ENCODE data around the gene COPS8.

- TF ChIP-seq, protein P1, sequence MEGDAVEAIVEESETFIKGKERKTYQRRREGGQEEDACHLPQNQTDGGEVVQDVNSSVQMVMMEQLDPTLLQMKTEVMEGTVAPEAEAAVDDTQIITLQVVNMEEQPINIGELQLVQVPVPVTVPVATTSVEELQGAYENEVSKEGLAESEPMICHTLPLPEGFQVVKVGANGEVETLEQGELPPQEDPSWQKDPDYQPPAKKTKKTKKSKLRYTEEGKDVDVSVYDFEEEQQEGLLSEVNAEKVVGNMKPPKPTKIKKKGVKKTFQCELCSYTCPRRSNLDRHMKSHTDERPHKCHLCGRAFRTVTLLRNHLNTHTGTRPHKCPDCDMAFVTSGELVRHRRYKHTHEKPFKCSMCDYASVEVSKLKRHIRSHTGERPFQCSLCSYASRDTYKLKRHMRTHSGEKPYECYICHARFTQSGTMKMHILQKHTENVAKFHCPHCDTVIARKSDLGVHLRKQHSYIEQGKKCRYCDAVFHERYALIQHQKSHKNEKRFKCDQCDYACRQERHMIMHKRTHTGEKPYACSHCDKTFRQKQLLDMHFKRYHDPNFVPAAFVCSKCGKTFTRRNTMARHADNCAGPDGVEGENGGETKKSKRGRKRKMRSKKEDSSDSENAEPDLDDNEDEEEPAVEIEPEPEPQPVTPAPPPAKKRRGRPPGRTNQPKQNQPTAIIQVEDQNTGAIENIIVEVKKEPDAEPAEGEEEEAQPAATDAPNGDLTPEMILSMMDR (IDR thresholded peaks at IDR 0.05), result no peak
- no peak for TF ChIP-seq POLR2A (IDR thresholded peaks at IDR 0.05)
Measured at GRCh38 chr2:237121321-237121720, 35.6 kb downstream of the COPS8 start.

Data from testis (tissue), 2 donors.